ENCODE results near the gene MAP3K2. TPM values are rescaled to one million over a fixed set of nuclear protein-coding genes. Genes with fewer than 3 reads are reported as not detected.
A peak's percentile ranks its signal among the peaks of the same experiment; 100 is the strongest.

Gene MAP3K2
- total and polyA plus RNA-seq, 2 of the 8 experiments (the other 6 are each of a cell fraction or from before 2014, with no cell fraction given): 2.0 to 23.2 TPM

DNA sequence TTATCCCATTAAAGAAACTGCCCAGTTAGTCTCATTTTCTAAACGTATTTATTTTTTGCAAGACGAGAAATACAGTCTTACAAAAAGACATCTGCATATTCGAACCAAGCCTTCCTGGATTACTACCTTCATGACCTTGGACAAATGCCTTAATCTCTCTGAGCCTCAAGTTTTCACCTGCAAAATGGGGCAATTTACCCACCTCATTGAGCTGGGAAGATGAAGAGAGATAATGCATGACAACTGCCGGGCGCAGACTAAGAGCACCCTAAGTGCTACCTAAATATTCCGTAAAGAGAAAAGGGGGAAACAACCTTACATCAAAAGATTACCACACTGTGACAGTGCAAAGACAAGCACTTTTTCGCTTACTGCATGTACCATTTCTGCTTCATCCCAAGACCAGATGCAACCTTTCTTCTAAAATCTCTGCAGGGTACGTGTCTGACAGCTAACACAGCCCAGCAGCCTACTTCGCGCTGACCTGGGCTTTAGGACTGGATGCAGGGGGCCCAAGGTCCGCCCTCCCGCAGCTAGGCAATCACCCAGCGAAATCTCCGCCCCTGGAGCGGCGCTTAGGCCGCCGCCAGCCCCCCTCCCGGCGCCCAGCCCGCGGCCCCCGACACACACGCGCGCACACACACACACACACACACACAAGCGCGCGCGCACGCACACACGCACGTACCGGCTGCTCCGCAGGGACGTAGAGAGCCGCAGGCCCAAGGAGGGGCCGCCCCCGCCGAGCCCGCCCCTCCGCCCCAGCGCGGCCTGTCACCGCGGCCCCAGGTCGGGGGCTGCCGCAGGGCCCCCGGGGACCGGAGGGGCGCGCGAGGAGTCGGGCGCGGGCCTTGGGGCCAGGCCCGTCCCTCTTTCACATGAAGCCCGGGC is 766 bp downstream of the MAP3K2 start:
- no peak overlapping the region for H3K14ac ChIP-seq (ENCODE audit: insufficient read length)
- H3K23me2 ChIP-seq (ENCODE audit: low read depth, low read length): peaks cover 5% of the 10 kb centered on the region
- ChIA-PET POLR2A (ENCODE audit: partially characterized antibody) (no interaction called here), CTCF (ENCODE audit: partially characterized antibody) (interaction anchor here (1.3 kb wide), 1 partner anchor 10 kb away, joined by 4 read pairs; no protein-coding TSS in a partner anchor)
- no peak for FAIRE-seq
- H2AK5ac ChIP-seq (ENCODE audit: low read depth, low read length): no peak overlapping the region
- H3K18ac ChIP-seq (ENCODE audit: extremely low read depth, low read length): no peak overlapping the region
- peaks cover 5% of the 10 kb centered on the region; the same call in 1 of the 2 replicates for H3K79me1 ChIP-seq (ENCODE audit: low read depth, low read length)
- H3K36me3 ChIP-seq (ENCODE audit: control insufficient read depth in 2 of 4, insufficient read depth in 4 of 4, low read length in 3 of 4): no peaks in the 10 kb centered on the region
- H3K27me3 ChIP-seq (replicated peaks in 1 of 4; ENCODE audit: control insufficient read depth in 3 of 4, extremely low read depth in 1 of 4, insufficient read depth in 3 of 4, low read length in 3 of 4): no peaks in the 10 kb centered on the region; a peak in 1 of 7 replicates
- no peak overlapping the region for H2BK15ac ChIP-seq (ENCODE audit: low read length)
- peaks cover 0 to 8% (median 3%) of the 10 kb centered on the region in 4 experiments; a peak in 3 of 7 replicates for H3K4me1 ChIP-seq (replicated peaks in 1 of 4; ENCODE audit: control insufficient read depth in 3 of 4, insufficient read depth in 4 of 4, low read length in 3 of 4)
- no peak overlapping the region for H2BK12ac ChIP-seq (ENCODE audit: low read depth, low read length)
- no peak overlapping the region for H2BK120ac ChIP-seq (replicated peaks; ENCODE audit: low read depth, low read length)
- H3K27ac ChIP-seq (ENCODE audit: low read depth, low read length): peak overlapping the region; percentile 77; the same call in 1 of the 2 replicates
- peak overlapping the region; percentile 69 to 92 (median 78) for H3K4me3 ChIP-seq (ENCODE audit: extremely low read depth in 1 of 4, insufficient read depth in 2 of 4, low read depth in 3 of 4, low read length in 4 of 4)
- peak overlapping the region; percentile 76; the same call in 1 of the 2 replicates for H4K8ac ChIP-seq (ENCODE audit: extremely low read depth, insufficient read depth, low read length)
- H4K91ac ChIP-seq (replicated peaks; ENCODE audit: insufficient read length, low read length): no peak overlapping the region
- no peak overlapping the region for H3K4ac ChIP-seq (replicated peaks; ENCODE audit: insufficient read length, low read depth, low read length)
- peak overlapping the region; percentile 74 to 85 for H3K4me2 ChIP-seq (ENCODE audit: insufficient read depth in 1 of 2, low read depth in 2 of 2, low read length in 2 of 2)
- H2BK20ac ChIP-seq (ENCODE audit: low read length): no peak overlapping the region
- peaks cover 0 to 9% of the 10 kb centered on the region in 2 experiments for H4K20me1 ChIP-seq (replicated peaks in 1 of 2; ENCODE audit: control insufficient read depth in 1 of 2, insufficient read depth in 2 of 2, low read length in 2 of 2)
- no peak overlapping the region for H2BK5ac ChIP-seq (ENCODE audit: low read depth, low read length)
- H3K23ac ChIP-seq (ENCODE audit: insufficient read length): no peak overlapping the region
- H3K56ac ChIP-seq (replicated peaks; ENCODE audit: insufficient read length, low read depth, low read length): no peak overlapping the region
- H3K9me3 ChIP-seq (ENCODE audit: insufficient read depth in 2 of 2, low read depth in 1 of 2, low read length in 1 of 2): no peaks in the 10 kb centered on the region
- peaks cover 0 to 46% of the 10 kb centered on the region in 2 experiments; a peak in 2 of 4 replicates for H3K79me2 ChIP-seq (ENCODE audit: control insufficient read depth in 1 of 2, insufficient read depth in 2 of 2, low read length in 2 of 2)
- H4K5ac ChIP-seq (ENCODE audit: insufficient read length, low read depth, low read length): no peak overlapping the region
- WGBS, 2 experiments (ENCODE audit: extremely low coverage in 1 of 2, insufficient coverage in 1 of 2, insufficient read length in 1 of 2, insufficient replicate concordance in 2 of 2, low coverage in 1 of 2, low lambda C conversion rate in 2 of 2, missing lambda C conversion rate in 1 of 2): 24% methylated on average over 10 of the region's 58 CpGs; no CpG with 5 or more reads in 1 of the 2 experiments
- peak overlapping the region; percentile 61 to 89 (median 78) for H3K9ac ChIP-seq (replicated peaks in 1 of 4; ENCODE audit: extremely low read depth in 1 of 4, low read depth in 3 of 4, low read length in 3 of 4)
- peak in 1 of 2 experiments; percentile 83 for DNase-seq (ENCODE audit: low read depth in 1 of 2, low spot score in 2 of 2)
- peak overlapping the region; percentile 19; the same call in 1 of the 2 replicates for H2AFZ ChIP-seq (ENCODE audit: low read length)
- no peak for TF ChIP-seq SP2 (IDR thresholded peaks at IDR 0.05; ENCODE audit: low read length)
- TF ChIP-seq KDM4A (IDR thresholded peaks at IDR 0.05; ENCODE audit: low read depth, low read length, severe bottlenecking): no peak
- TF ChIP-seq JUN (IDR thresholded peaks at IDR 0.05; ENCODE audit: low read depth, low read length): no peak
- TF ChIP-seq, protein P1, sequence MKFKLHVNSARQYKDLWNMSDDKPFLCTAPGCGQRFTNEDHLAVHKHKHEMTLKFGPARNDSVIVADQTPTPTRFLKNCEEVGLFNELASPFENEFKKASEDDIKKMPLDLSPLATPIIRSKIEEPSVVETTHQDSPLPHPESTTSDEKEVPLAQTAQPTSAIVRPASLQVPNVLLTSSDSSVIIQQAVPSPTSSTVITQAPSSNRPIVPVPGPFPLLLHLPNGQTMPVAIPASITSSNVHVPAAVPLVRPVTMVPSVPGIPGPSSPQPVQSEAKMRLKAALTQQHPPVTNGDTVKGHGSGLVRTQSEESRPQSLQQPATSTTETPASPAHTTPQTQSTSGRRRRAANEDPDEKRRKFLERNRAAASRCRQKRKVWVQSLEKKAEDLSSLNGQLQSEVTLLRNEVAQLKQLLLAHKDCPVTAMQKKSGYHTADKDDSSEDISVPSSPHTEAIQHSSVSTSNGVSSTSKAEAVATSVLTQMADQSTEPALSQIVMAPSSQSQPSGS (IDR thresholded peaks at IDR 0.05; ENCODE audit: low read length): no peak
- TF ChIP-seq, protein P2, sequence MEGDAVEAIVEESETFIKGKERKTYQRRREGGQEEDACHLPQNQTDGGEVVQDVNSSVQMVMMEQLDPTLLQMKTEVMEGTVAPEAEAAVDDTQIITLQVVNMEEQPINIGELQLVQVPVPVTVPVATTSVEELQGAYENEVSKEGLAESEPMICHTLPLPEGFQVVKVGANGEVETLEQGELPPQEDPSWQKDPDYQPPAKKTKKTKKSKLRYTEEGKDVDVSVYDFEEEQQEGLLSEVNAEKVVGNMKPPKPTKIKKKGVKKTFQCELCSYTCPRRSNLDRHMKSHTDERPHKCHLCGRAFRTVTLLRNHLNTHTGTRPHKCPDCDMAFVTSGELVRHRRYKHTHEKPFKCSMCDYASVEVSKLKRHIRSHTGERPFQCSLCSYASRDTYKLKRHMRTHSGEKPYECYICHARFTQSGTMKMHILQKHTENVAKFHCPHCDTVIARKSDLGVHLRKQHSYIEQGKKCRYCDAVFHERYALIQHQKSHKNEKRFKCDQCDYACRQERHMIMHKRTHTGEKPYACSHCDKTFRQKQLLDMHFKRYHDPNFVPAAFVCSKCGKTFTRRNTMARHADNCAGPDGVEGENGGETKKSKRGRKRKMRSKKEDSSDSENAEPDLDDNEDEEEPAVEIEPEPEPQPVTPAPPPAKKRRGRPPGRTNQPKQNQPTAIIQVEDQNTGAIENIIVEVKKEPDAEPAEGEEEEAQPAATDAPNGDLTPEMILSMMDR (IDR thresholded peaks at IDR 0.05; ENCODE audit: control extremely low read depth in 1 of 3, insufficient read depth in 1 of 3, low read depth in 1 of 3, low read length in 3 of 3): no peak
- TF ChIP-seq ASH2L (IDR thresholded peaks at IDR 0.05; ENCODE audit: low read length): peak; percentile 80
